ENCODE results near the gene PRDM16. TPM values are rescaled to one million over a fixed set of nuclear protein-coding genes. Genes with fewer than 3 reads are reported as not detected.

The PRDM16 gene
- total RNA-seq, 4 donors from 2014 or later, result 15.7 to 54.3 (median 27.6) TPM

- WGBS, 2 donors, result 48 to 69% methylated on average over 14 to 16 of the region's 16 CpGs
- intact Hi-C loops (cut with DNase I), result no loop called here
- no peak for TF ChIP-seq POLR2A (IDR thresholded peaks at IDR 0.05)
- TF ChIP-seq, protein P1, sequence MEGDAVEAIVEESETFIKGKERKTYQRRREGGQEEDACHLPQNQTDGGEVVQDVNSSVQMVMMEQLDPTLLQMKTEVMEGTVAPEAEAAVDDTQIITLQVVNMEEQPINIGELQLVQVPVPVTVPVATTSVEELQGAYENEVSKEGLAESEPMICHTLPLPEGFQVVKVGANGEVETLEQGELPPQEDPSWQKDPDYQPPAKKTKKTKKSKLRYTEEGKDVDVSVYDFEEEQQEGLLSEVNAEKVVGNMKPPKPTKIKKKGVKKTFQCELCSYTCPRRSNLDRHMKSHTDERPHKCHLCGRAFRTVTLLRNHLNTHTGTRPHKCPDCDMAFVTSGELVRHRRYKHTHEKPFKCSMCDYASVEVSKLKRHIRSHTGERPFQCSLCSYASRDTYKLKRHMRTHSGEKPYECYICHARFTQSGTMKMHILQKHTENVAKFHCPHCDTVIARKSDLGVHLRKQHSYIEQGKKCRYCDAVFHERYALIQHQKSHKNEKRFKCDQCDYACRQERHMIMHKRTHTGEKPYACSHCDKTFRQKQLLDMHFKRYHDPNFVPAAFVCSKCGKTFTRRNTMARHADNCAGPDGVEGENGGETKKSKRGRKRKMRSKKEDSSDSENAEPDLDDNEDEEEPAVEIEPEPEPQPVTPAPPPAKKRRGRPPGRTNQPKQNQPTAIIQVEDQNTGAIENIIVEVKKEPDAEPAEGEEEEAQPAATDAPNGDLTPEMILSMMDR (IDR thresholded peaks at IDR 0.05), result no peak
- DNase-seq, result peak; percentile 83 to 84
- Histone ChIP-seq H3K4me3 (replicated peaks in 1 of 3) (no peak overlapping the region), H3K4me1 (peaks cover 37 to 39% of the 10 kb centered on the region in 2 donors), H3K27ac (peak overlapping the region in 2 of 3 donors; percentile 23 to 47), H3K9me3 (no peaks in the 10 kb centered on the region), H3K27me3 (no peaks in the 10 kb centered on the region), H3K36me3 (no peaks in the 10 kb centered on the region)
These were observed 144.7 kb downstream of the PRDM16 start for GRCh38 chr1:3213730-3214129.

DNA sequence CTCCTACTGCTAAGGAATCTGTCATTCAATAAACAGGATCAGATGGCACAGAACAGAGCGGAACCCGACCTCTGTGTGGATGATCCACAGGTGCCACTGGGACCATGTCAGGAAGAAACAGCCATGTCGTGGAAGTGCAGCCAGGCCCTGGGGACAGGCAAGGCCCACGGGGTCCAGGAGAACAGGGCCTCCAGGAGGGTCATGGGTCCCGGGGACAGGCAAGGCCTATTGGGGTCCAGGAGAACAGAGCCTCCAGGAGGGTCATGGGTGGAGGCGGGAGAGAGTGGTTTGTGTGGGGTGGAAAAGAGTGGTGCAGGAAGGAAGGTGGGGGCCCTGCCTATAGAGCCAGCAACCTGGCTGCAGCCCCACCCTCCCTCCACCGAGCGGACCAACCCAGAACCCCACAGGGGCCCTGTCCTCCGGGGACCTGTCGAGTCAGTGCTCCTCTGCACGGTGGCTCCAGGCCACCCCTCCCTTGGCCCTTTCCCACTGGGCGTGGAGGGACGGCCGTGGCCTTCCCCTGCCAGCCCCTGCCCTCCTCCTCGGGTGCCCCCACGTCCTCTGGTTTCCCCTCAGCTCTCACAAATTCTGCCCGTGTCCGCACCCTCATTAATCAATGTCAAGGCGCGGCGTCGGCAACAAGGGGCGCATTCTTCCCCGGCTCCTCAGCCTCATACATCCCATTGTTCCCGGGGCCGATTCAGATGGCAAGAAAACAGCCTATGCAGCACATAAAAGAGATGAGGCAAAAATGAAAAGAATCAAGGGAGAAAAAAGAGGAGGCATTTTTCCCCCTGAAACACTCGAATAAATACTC is 146.4 kb downstream of the PRDM16 start:
- H3K27me3 ChIP-seq, result no peaks in the 10 kb centered on the region
- TF ChIP-seq POLR2A (IDR thresholded peaks at IDR 0.05), result no peak
- TF ChIP-seq, protein P1 (IDR thresholded peaks at IDR 0.05), result no peak
- no peaks in the 10 kb centered on the region for H3K36me3 ChIP-seq
- H3K27ac ChIP-seq, result no peak overlapping the region
- H3K4me3 ChIP-seq (replicated peaks in 1 of 3), result no peak overlapping the region
- 80 to 82% methylated on average over 27 of the region's 27 CpGs for WGBS, 2 donors
- DNase-seq, result no peak
- no peaks in the 10 kb centered on the region for H3K9me3 ChIP-seq
- H3K4me1 ChIP-seq, result peaks cover 48 to 49% of the 10 kb centered on the region in 2 donors
- intact Hi-C loops (cut with DNase I), result no loop called here

- H3K9me3 ChIP-seq, result no peaks in the 10 kb centered on the region
- H3K4me1 ChIP-seq, result peaks cover 48 to 49% of the 10 kb centered on the region in 2 donors
- TF ChIP-seq, protein P1 (IDR thresholded peaks at IDR 0.05), result no peak
- TF ChIP-seq POLR2A (IDR thresholded peaks at IDR 0.05), result no peak
- intact Hi-C loops (cut with DNase I), result no loop called here
- H3K27me3 ChIP-seq, result no peaks in the 10 kb centered on the region
- H3K27ac ChIP-seq, result peak overlapping the region in 2 of 3 donors; percentile 80 to 82
- no peak for DNase-seq
- no peaks in the 10 kb centered on the region for H3K36me3 ChIP-seq
- 91 to 92% methylated on average over 6 to 7 of the region's 7 CpGs for WGBS, 2 donors
- H3K4me3 ChIP-seq (replicated peaks in 1 of 3), result no peak overlapping the region
These were observed 147.0 kb downstream of the PRDM16 start for GRCh38 chr1:3216015-3216391.

- H3K4me1 ChIP-seq, result peaks cover 50 to 53% of the 10 kb centered on the region in 2 donors
- H3K27ac ChIP-seq, result peak overlapping the region; percentile 80 to 82 (median 82)
- TF ChIP-seq, protein P1 (IDR thresholded peaks at IDR 0.05), result no peak
- peak in 1 of 2 donors; percentile 7 for TF ChIP-seq POLR2A (IDR thresholded peaks at IDR 0.05)
- no peaks in the 10 kb centered on the region for H3K9me3 ChIP-seq
- H3K36me3 ChIP-seq, result no peaks in the 10 kb centered on the region
- WGBS, 2 donors, result 25 to 32% methylated on average over 7 to 15 of the region's 15 CpGs
- peak; percentile 88 to 90 for DNase-seq
- H3K27me3 ChIP-seq, result no peaks in the 10 kb centered on the region
- intact Hi-C loops (cut with DNase I), result no loop called here
- no peak overlapping the region for H3K4me3 ChIP-seq (replicated peaks in 1 of 3)
These were observed 148.2 kb downstream of the PRDM16 start for GRCh38 chr1:3217181-3217641.

Measured in thyroid gland (tissue), 4 donors.